ENCODE results near the gene ROBO3.

DNA sequence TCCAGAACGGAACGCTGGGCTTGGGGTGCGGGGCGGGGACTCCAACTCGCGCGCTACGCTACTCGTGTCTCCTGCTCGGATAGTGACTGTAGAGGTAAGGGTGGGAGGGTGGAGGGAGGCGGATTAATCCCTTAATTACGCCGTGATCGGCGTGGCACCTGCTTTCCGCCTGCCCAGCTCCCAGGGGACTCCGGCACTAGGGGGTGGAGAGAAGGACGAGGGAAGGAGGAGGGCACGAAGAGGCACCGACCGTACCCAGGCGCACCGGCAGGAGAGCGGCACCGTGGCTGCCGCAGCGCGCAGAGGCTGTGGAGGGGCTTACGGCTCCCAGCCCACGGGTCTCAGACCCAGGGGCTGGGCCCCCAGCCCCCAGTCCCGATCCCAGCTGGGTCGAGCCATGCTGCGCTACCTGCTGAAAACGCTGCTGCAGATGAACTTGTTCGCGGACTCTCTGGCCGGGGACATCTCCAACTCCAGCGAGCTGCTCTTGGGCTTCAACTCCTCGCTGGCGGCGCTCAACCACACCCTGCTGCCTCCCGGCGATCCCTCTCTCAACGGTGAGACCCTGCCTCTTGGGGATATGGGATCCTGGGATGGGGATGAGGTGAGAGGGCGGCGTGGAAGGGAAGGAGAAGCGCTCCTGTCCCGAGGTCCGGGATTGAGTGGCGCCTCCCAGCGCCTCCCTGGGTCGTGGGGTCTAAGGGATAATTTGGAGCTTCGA lies at the start of gene ROBO3:
- TF ChIP-seq POLR2A (IDR thresholded peaks at IDR 0.05; ENCODE audit: low read depth) = no peak
- TF ChIP-seq, protein P1, sequence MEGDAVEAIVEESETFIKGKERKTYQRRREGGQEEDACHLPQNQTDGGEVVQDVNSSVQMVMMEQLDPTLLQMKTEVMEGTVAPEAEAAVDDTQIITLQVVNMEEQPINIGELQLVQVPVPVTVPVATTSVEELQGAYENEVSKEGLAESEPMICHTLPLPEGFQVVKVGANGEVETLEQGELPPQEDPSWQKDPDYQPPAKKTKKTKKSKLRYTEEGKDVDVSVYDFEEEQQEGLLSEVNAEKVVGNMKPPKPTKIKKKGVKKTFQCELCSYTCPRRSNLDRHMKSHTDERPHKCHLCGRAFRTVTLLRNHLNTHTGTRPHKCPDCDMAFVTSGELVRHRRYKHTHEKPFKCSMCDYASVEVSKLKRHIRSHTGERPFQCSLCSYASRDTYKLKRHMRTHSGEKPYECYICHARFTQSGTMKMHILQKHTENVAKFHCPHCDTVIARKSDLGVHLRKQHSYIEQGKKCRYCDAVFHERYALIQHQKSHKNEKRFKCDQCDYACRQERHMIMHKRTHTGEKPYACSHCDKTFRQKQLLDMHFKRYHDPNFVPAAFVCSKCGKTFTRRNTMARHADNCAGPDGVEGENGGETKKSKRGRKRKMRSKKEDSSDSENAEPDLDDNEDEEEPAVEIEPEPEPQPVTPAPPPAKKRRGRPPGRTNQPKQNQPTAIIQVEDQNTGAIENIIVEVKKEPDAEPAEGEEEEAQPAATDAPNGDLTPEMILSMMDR (IDR thresholded peaks at IDR 0.05) = no peak
- no peak for TF ChIP-seq POLR2AphosphoS5 (IDR thresholded peaks at IDR 0.05)
